Smooth muscle cell of the brain vasculature (primary cell): ENCODE data around the gene OR1L4.

Experiments
- DNase-seq: peaks from one replicate; pipeline ENCODE4 v3.0.0-alpha.2; 2012; ENCODE audit warnings: low read depth, low spot score

The OR1L4 gene, protein sequence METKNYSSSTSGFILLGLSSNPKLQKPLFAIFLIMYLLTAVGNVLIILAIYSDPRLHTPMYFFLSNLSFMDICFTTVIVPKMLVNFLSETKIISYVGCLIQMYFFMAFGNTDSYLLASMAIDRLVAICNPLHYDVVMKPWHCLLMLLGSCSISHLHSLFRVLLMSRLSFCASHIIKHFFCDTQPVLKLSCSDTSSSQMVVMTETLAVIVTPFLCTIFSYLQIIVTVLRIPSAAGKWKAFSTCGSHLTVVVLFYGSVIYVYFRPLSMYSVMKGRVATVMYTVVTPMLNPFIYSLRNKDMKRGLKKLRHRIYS

GRCh38 chr9:122723690-122724089 lies at the start of gene OR1L4:
Gene OR1L4, plus strand, starts transcription at chr9:122723990. Its CDS starts 0 bp downstream, at chr9:122723990.
- DNase-seq, result no peak

DNA sequence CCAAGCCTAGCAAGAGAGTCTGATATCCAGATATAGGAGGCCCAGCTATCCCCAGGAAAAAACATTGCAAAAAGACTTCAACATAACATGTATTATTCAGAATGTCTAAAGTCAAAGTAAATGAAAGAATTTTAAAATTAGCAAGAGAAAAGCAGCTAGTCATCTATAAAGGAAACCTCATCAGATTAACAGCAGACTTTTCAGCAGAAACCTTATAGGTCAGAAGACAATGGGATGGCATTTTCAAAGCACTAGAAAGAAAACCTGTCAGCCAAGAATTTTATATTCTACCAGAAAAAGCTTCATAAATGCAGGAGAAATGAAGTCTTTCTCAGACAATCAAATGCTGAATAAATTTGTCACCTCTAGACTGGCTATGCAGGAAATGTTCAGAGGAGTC lies 38.9 kb upstream of the OR1L4 start:
- DNase-seq, result no peak

DNA sequence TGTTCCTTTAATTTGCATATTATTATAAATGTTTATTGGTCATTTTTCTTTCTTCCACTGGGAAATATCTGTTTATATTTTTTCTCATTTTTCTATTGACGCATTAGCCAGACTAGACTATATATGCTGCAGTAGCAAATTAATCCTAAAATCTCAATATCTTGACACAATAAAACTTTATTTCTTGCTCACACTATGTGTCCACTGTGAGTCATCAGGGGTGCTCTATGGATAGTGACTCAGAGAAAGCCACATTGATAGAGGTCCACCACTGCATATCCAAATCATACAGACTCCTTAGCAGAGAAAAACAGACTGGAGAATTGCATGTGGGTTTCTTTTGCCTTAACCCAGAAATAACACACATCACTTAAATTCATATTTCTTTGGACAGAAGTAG lies 28.1 kb upstream of the OR1L4 start:
- no peak for DNase-seq

- DNase-seq, result no peak
These were observed 5.8 kb upstream of the OR1L4 start for GRCh38 chr9:122718038-122718437.

DNA sequence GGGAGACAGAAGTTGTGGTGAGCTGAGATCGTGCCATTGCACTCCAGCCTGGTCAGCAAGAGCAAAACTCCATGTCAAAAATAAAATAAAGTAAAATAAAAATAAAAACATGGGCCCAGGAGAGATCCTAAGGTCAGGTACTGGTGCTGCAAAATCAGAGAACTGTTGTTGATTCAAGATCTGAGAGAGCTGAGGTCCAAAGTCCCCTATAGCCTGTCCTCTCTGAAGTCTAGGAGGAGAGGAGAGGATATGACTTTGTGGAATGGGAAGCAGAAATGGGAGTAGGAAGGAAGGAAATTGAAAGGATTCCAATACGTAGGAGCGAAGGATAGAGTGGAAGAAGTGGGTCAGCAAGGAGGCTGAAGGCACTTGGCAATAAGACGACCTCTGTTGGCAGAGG lies 4.6 kb upstream of the OR1L4 start:
- no peak for DNase-seq

DNA sequence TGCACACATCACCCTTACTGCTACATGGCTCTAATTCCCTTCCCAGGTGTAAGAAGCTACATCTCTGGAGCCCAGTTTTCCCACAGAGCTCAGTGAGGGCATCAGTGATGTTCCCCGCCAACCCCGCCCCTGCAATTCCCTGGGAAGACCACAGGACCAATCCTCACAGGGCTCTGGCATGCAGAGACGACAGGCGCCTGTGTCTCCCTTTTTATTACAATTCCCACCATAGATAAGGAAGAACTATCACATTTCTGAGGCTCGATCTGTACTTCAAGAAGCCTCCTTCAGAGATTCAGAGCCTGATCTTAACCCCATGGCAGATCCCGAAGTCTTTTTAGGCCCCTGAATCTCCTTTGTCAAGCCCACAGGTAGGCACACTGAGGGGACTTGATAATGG lies 18.2 kb downstream of the OR1L4 start, which contains the start of gene OR1L6:
Gene OR1L6, plus strand, starts transcription at position 301 of the 400 bp plus-strand sequence. CDS start 7,545 bp downstream, outside the sequence.
- no peak for DNase-seq

- DNase-seq, result no peak
These were observed 31.0 kb downstream of the OR1L4 start for GRCh38 chr9:122754825-122755224.

DNA sequence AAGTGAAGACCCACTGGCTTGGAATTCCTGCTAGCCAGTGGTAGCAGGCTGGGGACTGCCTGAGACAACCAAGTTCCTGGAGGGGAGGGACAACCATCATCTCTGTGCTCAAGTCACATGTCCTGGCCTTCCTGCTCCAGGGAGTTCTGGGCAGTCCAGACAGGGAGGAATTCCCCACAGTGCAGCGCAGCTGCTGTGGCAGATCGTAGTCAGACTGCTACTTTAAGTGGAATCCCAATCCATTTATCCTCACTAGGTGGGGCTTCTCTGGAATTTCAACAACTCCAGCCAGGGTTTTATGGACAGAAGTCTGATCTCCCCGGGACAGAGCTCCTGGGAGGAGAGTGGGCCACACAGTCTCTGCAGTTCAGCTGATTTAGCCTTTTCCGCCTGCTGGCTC lies 44.0 kb downstream of the OR1L4 start:
- DNase-seq, result no peak
